HG03520 (cell line): ENCODE data around the gene GABRR1.
"Not testable (repeated sequence)": the region's sequence is repeated elsewhere in the genome, so short reads cannot be mapped to it uniquely, and the experiment has no call there.

Experiments used
- ATAC-seq: cut with Tn5 transposase; IDR thresholded peaks from one replicate; pipeline ENCODE4 v1.9.1; 2021; ENCODE audit warnings: mild to moderate bottlenecking, moderate library complexity; ENCODE audit not compliant: unreplicated experiment

GABRR1 gene

GRCh38 chr6:89217299-89217910 lies at the start of gene GABRR1:
GABRR1 (minus strand) TSS chr6:89217358; CDS start chr6:89217322, 36 bp downstream.
- no peak for ATAC-seq

DNA sequence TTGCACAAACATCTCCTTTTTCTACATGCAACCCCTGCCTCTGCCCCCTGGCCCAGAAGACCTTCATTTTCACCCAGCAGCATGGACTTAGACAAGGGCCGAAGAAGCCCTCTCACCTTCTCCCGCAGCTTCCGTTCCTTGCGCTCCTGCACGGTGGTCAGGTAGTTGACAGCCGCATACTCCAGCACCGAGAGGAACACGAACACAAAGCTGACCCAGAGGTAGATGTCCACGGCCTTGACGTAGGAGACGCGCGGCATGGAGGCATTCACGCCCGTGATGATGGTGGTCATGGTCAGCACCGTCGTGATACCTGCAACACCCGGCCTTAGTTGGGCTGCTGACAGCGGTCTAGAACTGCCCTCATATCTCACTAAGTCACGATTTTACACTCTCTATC lies 47.1 kb upstream of the GABRR1 start:
- no peak for ATAC-seq

DNA sequence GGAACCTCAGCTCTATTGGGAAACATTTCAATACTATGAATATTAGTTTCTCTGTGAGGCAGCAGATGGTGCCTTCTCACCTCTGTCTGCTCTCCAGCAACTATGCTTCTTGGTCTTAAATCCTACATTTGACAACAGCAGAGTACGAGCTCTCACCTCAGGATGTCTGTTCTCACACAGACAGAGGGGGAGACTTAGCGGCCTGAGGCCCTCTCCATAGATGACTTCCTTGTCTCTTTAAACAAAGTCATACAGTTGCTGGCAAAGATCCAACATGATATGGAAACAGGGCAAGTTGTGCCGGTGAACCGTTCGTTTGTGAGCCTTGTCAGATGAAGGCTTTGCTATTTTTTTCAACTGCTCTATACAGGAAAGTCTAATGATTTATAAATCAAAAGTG lies 43.7 kb upstream of the GABRR1 start:
- ATAC-seq: no peak

DNA sequence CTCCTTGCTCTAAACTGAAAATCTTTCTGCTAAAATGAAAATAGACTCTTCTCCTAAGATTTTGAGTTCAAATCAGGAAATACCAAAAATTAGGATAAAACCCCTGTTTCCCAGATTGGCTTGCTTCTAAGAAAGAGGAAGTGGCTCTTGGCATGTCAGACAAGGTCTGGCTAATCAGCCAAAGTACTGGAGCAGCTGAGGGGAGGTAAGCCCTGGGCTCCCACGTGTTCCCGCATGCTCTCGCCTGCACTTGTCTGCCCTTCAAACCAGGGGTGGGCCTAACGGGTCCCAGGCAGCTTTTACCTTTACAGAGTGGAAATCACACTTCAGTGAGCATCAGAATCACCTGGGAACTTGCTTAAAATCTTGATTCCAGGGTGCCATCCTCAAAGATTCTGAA lies 43.2 kb upstream of the GABRR1 start:
- no peak for ATAC-seq

DNA sequence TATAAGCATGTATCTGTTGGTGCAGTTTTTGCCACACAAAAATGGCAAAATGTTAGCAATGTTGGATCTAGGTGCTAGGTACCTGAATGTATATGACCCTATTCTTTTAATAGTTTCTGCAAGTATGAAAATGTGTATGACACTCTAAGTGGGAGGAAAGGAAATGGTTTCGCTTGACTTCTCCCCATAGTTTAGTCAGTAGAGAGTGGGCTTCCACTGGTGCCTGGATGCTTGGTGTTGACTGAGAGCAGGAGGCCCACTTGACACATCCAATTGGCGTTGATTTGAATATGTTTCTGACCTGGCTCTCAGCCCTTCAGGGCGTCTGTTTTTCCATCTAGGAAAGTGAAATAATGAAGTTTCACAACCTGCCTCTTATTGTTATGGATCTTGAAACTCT lies 41.8 kb upstream of the GABRR1 start:
- peak; percentile 62 for ATAC-seq

- no peak for ATAC-seq
Observed at GRCh38 chr6:89257781-89258180, 40.6 kb upstream of the GABRR1 start.

DNA sequence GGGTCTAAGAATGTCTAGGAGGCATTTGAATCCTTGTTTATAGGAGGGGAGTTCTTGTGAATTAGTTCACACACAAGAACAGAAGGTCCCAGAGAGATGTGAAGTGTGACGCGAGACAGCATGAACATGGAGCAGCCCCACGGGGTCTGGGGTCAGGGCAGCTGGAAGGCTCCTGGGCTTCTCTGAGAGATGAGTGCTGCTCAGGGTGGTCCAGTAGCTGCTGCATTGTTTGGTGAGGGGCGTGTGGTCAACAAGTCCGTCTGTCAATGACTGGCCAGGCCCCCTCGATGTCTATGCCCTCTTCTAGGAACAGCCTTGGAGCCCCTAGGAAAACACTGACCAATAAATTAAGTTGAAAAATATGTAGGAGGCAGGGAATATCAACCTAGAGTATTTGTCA lies 40.2 kb upstream of the GABRR1 start:
- ATAC-seq: no peak

DNA sequence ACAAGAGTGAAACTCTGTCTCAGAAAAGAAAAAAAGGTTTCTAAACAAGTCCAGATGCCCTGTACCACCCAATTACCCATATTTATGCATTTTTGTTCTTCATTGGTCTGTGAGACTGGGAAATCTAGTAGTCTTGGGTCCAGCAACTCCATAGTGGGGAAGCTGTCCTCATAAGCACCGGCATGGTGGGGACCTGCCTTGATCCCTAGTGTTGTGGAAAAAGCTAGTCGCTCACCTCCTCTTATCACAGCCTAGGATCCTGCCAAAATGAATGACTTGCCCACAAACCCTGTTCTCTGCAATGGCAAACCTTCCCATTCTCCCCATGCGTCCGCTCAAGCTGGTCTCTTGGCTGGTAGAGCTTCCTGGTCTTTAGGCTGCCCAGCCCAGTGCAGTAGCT lies 38.3 kb upstream of the GABRR1 start:
- no peak for ATAC-seq

GRCh38 chr6:89254569-89254968 lies 37.4 kb upstream of the GABRR1 start:
- no peak for ATAC-seq

- ATAC-seq: no peak
Observed at GRCh38 chr6:89252907-89253306, 35.7 kb upstream of the GABRR1 start.

- ATAC-seq: no peak
Observed at GRCh38 chr6:89251976-89252375, 34.8 kb upstream of the GABRR1 start.

GRCh38 chr6:89251170-89251569 lies 34.0 kb upstream of the GABRR1 start:
- no peak for ATAC-seq

- ATAC-seq: no peak
Observed at GRCh38 chr6:89250239-89250638, 33.1 kb upstream of the GABRR1 start.

DNA sequence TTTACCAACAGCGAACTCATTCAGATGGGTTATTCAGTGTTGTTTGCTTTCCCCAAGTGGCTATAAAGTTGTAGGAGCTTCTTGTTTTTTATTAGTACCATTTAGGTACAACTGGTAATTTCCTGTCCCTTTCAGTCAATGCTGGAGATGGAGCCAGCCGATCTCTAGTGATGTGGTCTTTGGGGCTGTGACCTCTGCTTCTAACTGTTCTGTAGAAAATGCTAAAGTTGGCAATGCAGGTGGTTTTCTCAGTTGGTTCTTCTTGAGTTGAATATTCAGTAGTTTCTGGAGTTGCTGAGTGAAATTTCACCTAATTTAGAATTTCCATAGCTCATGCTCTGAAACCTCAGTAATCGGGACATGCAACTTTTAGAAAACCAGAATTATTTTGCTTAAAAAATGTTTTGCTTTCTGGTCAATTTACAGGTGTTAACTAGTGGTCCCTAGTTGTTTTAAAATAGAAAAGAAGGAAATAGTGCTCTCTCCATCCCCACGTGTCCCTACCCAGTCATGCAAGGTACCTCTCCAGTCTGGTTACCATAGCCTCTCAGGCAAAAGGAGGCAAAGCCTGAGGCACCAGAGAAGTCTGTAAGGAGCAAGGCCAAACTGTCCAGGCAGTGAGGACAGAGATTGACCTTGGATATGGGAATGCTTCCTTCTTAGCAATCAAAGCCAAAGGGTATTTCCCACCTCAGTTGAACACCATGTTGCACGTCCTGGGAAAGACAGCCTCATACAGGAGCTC lies 27.3 kb upstream of the GABRR1 start:
- ATAC-seq: no peak

DNA sequence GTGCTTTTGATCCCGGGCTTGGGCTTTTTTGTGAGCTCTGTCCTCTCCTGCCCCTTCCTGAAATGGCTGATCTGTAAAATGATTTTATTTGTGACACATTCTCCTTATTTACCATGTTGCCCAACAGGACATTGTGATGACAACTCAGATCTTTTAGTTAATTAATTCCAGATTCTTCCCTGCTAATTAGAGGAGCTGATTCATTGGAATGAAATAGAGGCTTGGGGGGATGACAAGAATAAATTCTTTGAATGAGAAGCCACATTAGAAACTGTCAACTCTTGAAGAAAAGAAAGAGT lies 26.1 kb upstream of the GABRR1 start:
- ATAC-seq: no peak

- no peak for ATAC-seq
Observed at GRCh38 chr6:89242574-89243330, 25.6 kb upstream of the GABRR1 start.

DNA sequence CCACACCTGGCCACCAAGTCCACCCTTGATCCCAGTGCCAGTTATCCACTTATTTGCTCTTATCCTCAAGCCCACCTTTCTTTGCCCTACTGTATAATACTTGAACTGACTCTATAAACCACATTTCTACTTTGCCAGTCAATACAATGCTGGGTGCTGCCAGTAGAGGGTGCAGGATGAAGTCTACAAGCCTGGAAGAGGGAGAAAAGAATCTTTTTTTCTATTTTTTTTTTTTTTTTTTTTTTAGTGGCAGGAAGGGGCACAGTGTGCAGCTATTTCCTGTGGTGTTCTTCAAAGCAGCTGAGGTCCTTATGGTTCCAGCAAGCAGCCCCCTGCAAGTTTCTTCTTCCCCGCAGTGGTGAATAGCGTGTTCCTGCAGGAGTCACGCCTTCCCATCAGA lies 22.2 kb upstream of the GABRR1 start:
- ATAC-seq: no peak

GRCh38 chr6:89237158-89237557 lies 20.0 kb upstream of the GABRR1 start:
- ATAC-seq: no peak

DNA sequence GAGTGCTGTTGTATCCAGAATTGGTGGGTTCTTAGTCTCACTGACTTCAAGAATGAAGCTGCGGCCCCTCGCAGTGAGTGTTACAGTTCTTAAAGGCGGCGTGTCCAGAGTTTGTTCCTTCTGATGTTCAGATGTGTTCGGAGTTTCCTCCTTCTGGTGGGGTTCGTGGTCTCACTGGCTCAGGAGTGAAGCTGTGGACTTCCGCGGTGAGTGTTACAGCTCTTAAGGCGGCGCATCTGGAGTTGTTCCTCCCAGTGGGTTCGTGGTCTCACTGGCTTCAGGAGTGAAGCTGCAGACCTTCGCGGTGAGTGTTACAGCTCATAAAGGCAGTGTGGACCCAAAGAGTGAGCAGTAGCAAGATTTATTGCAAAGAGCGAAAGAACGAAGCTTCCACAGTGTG lies 16.4 kb upstream of the GABRR1 start:
- not testable (repeated sequence) for ATAC-seq

- no peak for ATAC-seq
Observed at GRCh38 chr6:89222712-89223039, 5.5 kb upstream of the GABRR1 start.

DNA sequence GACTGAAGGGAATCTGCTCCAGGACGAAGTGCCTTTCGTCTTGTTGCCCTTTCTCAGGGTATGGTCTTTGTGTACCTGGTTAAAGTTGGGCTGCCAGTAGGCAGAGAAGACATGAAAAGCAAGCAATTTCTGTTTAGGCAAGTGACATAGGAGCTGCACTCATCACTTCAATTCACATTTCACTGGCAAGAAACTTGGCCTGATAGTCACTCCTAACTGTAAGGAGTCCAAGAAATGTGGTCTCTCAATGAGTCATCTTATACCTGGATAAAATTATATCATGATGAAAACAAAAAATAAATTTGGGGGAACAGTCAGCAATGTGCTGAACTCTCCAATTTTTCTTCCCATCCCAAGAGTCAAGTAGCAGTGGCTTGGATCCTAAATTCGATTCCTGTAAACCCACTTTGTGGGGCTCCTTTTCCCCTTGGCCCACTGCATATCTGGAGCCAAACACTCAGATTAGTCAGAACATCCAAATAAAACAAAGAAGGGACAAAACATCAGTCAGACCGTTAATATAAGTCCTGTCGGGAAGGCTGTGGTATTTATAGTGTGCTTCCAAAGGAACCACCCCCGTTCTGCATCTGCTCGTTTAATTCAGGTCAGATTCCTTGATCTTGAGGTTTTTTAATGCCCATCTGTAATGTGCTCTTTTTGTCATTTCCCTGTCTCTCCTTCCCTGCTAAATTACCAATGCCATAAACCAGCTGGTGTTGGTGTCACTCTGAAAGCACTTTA lies 5.0 kb upstream of the GABRR1 start:
- no peak for ATAC-seq

DNA sequence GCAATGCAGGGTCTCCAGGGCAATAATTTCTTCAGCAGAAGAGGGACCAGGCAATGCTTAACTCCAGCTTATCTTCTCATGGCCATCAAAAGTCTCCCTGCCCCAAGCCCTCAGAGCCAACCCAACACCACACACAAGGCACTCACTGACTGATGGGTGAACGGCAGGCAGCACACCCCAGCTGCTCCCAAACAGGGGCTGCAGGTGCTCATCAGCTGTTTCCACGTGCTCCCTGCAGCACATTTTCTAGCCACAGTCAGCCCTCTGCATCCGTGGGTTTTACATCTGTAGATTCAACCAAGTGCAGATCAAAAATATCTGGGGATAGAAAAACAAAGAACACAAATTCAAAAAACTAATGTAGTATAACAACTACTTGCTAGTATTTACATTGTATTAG lies 4.0 kb upstream of the GABRR1 start:
- ATAC-seq: no peak
